Stimulated activated CD8-positive, alpha-beta memory T cell treated with anti-CD3 and anti-CD28 coated beads, Interleukin-7, amount 100 ng/mL, for 48 hours (primary cell): ENCODE results near the gene SIDT1.

Source experiments
- DNase-seq, 2 donors: peaks; one replicate each; pipeline ENCODE4 v3.0.0-alpha.2; 2020; ENCODE audit warnings: low read depth in 1 of 2; ENCODE audit errors: extremely low read depth in 1 of 2

SIDT1 gene

GRCh38 chr3:113541519-113541918 lies 9.2 kb downstream of the SIDT1 start:
- no peak for DNase-seq

- no peak for DNase-seq
These were observed 13.2 kb downstream of the SIDT1 start for GRCh38 chr3:113545594-113545993.

- DNase-seq = no peak
These were observed 14.1 kb downstream of the SIDT1 start for GRCh38 chr3:113546414-113546893.

GRCh38 chr3:113548501-113548900 lies 16.1 kb downstream of the SIDT1 start:
- no peak for DNase-seq

GRCh38 chr3:113551820-113552219 lies 19.5 kb downstream of the SIDT1 start:
- DNase-seq = no peak

GRCh38 chr3:113552851-113553250 lies 20.5 kb downstream of the SIDT1 start:
- no peak for DNase-seq

GRCh38 chr3:113555138-113555537 lies 22.8 kb downstream of the SIDT1 start:
- DNase-seq = no peak

- DNase-seq = no peak
These were observed 24.1 kb downstream of the SIDT1 start for GRCh38 chr3:113556316-113556945.

GRCh38 chr3:113556946-113557335 lies 24.6 kb downstream of the SIDT1 start:
- no peak for DNase-seq

- DNase-seq = no peak
These were observed 25.0 kb downstream of the SIDT1 start for GRCh38 chr3:113557374-113557773.

- DNase-seq = no peak
These were observed 26.7 kb downstream of the SIDT1 start for GRCh38 chr3:113559009-113559408.

- no peak for DNase-seq
These were observed 27.9 kb downstream of the SIDT1 start for GRCh38 chr3:113560271-113560670.

GRCh38 chr3:113560831-113561623 lies 28.7 kb downstream of the SIDT1 start:
- DNase-seq = no peak

- DNase-seq = no peak
These were observed 33.2 kb downstream of the SIDT1 start for GRCh38 chr3:113565555-113565954.

GRCh38 chr3:113570158-113570557 lies 37.8 kb downstream of the SIDT1 start:
- no peak for DNase-seq

- DNase-seq = no peak
These were observed 39.0 kb downstream of the SIDT1 start for GRCh38 chr3:113571360-113571759.

GRCh38 chr3:113573728-113574127 lies 41.4 kb downstream of the SIDT1 start:
- DNase-seq = no peak

- no peak for DNase-seq
These were observed 41.9 kb downstream of the SIDT1 start for GRCh38 chr3:113574213-113574612.

- no peak for DNase-seq
These were observed 42.9 kb downstream of the SIDT1 start for GRCh38 chr3:113575206-113575605.

- DNase-seq = no peak
These were observed 52.9 kb downstream of the SIDT1 start for GRCh38 chr3:113585228-113585627.

GRCh38 chr3:113585720-113586119 lies 53.4 kb downstream of the SIDT1 start:
- no peak for DNase-seq

GRCh38 chr3:113588806-113589205 lies 56.5 kb downstream of the SIDT1 start:
- no peak for DNase-seq
